ENCODE measurements around the gene SKIC2. TPM values are rescaled to one million over a fixed set of nuclear protein-coding genes. Genes with fewer than 3 reads are reported as not detected.

SKIC2 gene
- total RNA-seq, 1 experiment from 2014 or later: 81.8 TPM

DNA sequence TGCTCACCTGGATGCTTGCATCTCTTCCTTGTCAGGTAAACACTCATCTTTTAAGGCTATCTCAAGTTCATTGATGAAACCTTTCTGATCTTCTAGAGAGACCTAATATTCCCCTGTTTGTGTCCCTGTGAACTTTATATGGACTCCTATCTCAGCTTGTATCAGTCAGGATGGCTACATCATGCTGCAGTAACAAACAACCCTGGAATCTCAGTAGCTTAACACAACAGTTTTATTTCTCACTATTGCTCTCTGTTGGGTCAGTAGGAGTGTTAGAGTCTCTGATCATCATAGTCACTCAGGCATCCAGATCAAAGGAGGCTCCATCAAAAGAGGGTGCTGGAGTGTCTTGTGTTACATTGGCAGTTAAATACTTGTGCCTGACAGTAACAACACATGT, 43.6 kb upstream of the SKIC2 start:
- CTCF ChIA-PET: interaction anchor here (2.2 kb wide), 1 partner anchor 9 kb away, joined by 5 read pairs; no protein-coding TSS in a partner anchor
- no peaks in the 10 kb centered on the region; the same call in none of the 2 replicates for H3K27me3 Mint-ChIP-seq (ENCODE audit: low read depth)

More for the DNA sequence above, 43.6 kb upstream of the SKIC2 start:
- Mint-ChIP-seq H3K4me3 (no peak overlapping the region), H3K36me3 (no peaks in the 10 kb centered on the region), H3K4me1 (no peaks in the 10 kb centered on the region), H3K9me3 (peaks cover 5% of the 10 kb centered on the region; the same call in 1 of the 2 replicates), H3K27ac (no peak overlapping the region)
- TF ChIP-seq, protein P1, sequence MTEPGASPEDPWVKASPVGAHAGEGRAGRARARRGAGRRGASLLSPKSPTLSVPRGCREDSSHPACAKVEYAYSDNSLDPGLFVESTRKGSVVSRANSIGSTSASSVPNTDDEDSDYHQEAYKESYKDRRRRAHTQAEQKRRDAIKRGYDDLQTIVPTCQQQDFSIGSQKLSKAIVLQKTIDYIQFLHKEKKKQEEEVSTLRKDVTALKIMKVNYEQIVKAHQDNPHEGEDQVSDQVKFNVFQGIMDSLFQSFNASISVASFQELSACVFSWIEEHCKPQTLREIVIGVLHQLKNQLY (CRISPR knock-in tag; IDR thresholded peaks at IDR 0.05): no peak
- TF ChIP-seq ZNF121 (CRISPR knock-in tag; IDR thresholded peaks at IDR 0.05): no peak
- no peak for TF ChIP-seq NR3C1 (CRISPR knock-in tag; conservative IDR thresholded peaks at IDR 0.05; ENCODE audit: low read depth)
- TF ChIP-seq, protein P2, sequence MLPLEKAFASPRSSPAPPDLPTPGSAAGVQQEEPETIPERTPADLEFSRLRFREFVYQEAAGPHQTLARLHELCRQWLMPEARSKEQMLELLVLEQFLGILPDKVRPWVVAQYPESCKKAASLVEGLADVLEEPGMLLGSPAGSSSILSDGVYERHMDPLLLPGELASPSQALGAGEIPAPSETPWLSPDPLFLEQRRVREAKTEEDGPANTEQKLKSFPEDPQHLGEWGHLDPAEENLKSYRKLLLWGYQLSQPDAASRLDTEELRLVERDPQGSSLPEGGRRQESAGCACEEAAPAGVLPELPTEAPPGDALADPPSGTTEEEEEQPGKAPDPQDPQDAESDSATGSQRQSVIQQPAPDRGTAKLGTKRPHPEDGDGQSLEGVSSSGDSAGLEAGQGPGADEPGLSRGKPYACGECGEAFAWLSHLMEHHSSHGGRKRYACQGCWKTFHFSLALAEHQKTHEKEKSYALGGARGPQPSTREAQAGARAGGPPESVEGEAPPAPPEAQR (CRISPR knock-in tag; IDR thresholded peaks at IDR 0.05): no peak
- TF ChIP-seq, protein P3, sequence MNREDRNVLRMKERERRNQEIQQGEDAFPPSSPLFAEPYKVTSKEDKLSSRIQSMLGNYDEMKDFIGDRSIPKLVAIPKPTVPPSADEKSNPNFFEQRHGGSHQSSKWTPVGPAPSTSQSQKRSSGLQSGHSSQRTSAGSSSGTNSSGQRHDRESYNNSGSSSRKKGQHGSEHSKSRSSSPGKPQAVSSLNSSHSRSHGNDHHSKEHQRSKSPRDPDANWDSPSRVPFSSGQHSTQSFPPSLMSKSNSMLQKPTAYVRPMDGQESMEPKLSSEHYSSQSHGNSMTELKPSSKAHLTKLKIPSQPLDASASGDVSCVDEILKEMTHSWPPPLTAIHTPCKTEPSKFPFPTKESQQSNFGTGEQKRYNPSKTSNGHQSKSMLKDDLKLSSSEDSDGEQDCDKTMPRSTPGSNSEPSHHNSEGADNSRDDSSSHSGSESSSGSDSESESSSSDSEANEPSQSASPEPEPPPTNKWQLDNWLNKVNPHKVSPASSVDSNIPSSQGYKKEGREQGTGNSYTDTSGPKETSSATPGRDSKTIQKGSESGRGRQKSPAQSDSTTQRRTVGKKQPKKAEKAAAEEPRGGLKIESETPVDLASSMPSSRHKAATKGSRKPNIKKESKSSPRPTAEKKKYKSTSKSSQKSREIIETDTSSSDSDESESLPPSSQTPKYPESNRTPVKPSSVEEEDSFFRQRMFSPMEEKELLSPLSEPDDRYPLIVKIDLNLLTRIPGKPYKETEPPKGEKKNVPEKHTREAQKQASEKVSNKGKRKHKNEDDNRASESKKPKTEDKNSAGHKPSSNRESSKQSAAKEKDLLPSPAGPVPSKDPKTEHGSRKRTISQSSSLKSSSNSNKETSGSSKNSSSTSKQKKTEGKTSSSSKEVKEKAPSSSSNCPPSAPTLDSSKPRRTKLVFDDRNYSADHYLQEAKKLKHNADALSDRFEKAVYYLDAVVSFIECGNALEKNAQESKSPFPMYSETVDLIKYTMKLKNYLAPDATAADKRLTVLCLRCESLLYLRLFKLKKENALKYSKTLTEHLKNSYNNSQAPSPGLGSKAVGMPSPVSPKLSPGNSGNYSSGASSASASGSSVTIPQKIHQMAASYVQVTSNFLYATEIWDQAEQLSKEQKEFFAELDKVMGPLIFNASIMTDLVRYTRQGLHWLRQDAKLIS (CRISPR knock-in tag; IDR thresholded peaks at IDR 0.05; ENCODE audit: borderline replicate concordance): no peak
- TF ChIP-seq, protein P4, sequence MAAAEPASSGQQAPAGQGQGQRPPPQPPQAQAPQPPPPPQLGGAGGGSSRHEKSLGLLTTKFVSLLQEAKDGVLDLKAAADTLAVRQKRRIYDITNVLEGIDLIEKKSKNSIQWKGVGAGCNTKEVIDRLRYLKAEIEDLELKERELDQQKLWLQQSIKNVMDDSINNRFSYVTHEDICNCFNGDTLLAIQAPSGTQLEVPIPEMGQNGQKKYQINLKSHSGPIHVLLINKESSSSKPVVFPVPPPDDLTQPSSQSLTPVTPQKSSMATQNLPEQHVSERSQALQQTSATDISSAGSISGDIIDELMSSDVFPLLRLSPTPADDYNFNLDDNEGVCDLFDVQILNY (CRISPR knock-in tag; IDR thresholded peaks at IDR 0.05): no peak
- no peak for TF ChIP-seq CBFB (CRISPR knock-in tag; IDR thresholded peaks at IDR 0.05; ENCODE audit: low read depth)
- TF ChIP-seq CREB1 (CRISPR knock-in tag; IDR thresholded peaks at IDR 0.05): no peak
- TF ChIP-seq, protein P5, sequence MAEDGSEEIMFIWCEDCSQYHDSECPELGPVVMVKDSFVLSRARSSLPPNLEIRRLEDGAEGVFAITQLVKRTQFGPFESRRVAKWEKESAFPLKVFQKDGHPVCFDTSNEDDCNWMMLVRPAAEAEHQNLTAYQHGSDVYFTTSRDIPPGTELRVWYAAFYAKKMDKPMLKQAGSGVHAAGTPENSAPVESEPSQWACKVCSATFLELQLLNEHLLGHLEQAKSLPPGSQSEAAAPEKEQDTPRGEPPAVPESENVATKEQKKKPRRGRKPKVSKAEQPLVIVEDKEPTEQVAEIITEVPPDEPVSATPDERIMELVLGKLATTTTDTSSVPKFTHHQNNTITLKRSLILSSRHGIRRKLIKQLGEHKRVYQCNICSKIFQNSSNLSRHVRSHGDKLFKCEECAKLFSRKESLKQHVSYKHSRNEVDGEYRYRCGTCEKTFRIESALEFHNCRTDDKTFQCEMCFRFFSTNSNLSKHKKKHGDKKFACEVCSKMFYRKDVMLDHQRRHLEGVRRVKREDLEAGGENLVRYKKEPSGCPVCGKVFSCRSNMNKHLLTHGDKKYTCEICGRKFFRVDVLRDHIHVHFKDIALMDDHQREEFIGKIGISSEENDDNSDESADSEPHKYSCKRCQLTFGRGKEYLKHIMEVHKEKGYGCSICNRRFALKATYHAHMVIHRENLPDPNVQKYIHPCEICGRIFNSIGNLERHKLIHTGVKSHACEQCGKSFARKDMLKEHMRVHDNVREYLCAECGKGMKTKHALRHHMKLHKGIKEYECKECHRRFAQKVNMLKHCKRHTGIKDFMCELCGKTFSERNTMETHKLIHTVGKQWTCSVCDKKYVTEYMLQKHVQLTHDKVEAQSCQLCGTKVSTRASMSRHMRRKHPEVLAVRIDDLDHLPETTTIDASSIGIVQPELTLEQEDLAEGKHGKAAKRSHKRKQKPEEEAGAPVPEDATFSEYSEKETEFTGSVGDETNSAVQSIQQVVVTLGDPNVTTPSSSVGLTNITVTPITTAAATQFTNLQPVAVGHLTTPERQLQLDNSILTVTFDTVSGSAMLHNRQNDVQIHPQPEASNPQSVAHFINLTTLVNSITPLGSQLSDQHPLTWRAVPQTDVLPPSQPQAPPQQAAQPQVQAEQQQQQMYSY (CRISPR knock-in tag; IDR thresholded peaks at IDR 0.05): no peak
- TF ChIP-seq, protein P6, sequence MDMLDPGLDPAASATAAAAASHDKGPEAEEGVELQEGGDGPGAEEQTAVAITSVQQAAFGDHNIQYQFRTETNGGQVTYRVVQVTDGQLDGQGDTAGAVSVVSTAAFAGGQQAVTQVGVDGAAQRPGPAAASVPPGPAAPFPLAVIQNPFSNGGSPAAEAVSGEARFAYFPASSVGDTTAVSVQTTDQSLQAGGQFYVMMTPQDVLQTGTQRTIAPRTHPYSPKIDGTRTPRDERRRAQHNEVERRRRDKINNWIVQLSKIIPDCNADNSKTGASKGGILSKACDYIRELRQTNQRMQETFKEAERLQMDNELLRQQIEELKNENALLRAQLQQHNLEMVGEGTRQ (CRISPR knock-in tag; IDR thresholded peaks at IDR 0.05): no peak
- no peak for TF ChIP-seq NR2C2 (CRISPR knock-in tag; IDR thresholded peaks at IDR 0.05)
- TF ChIP-seq SOX15 (CRISPR knock-in tag; IDR thresholded peaks at IDR 0.05): no peak
- no peak for TF ChIP-seq ZNF671 (CRISPR knock-in tag; IDR thresholded peaks at IDR 0.05)
- no peak for TF ChIP-seq ZNF396 (CRISPR knock-in tag; IDR thresholded peaks at IDR 0.05; ENCODE audit: borderline replicate concordance)
- TF ChIP-seq, protein P7, sequence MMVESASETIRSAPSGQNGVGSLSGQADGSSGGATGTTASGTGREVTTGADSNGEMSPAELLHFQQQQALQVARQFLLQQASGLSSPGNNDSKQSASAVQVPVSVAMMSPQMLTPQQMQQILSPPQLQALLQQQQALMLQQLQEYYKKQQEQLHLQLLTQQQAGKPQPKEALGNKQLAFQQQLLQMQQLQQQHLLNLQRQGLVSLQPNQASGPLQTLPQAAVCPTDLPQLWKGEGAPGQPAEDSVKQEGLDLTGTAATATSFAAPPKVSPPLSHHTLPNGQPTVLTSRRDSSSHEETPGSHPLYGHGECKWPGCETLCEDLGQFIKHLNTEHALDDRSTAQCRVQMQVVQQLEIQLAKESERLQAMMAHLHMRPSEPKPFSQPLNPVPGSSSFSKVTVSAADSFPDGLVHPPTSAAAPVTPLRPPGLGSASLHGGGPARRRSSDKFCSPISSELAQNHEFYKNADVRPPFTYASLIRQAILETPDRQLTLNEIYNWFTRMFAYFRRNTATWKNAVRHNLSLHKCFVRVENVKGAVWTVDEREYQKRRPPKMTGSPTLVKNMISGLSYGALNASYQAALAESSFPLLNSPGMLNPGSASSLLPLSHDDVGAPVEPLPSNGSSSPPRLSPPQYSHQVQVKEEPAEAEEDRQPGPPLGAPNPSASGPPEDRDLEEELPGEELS (CRISPR knock-in tag; IDR thresholded peaks at IDR 0.05): no peak
- no peak for ATAC-seq
- POLR2A ChIA-PET: no interaction called here
- no peak for DNase-seq (ENCODE audit: low spot score)
